H9 (cell line): ENCODE results near the gene CLCN3. TPM values are rescaled to one million over a fixed set of nuclear protein-coding genes. Genes with fewer than 3 reads are reported as not detected.

Experiments
- DNase-seq: peaks from one replicate; pipeline ENCODE4 v3.0.0-alpha.2; 2017
- H2AFZ ChIP-seq: one replicate; pipeline ENCODE4 v1.6.1; 2013; ENCODE audit warnings: mild to moderate bottlenecking, low read length, control low read depth, moderate library complexity
- H2AK5ac ChIP-seq: 2 replicates; pipeline ENCODE4 v1.6.1; 2013; ENCODE audit warnings: low read length, control low read depth, mixed read lengths; ENCODE audit not compliant: insufficient read length
- H2BK120ac ChIP-seq: one replicate; pipeline ENCODE4 v1.6.1; 2013; ENCODE audit warnings: low read depth, mild to moderate bottlenecking, low read length, control low read depth, inconsistent platforms; ENCODE audit not compliant: poor library complexity, severe bottlenecking
- H2BK12ac ChIP-seq: 2 replicates; pipeline ENCODE4 v1.6.1; 2013; ENCODE audit warnings: low read length, control low read depth, mixed read lengths, low read depth; ENCODE audit not compliant: insufficient read length
- H2BK15ac ChIP-seq: 2 replicates; pipeline ENCODE4 v1.6.1; 2013; ENCODE audit warnings: low read depth, low read length, control low read depth
- H2BK20ac ChIP-seq: one replicate; pipeline ENCODE4 v1.6.1; 2013; ENCODE audit warnings: low read depth, mild to moderate bottlenecking, low read length, control low read depth, inconsistent platforms; ENCODE audit not compliant: poor library complexity, severe bottlenecking
- H2BK5ac ChIP-seq: 2 replicates; pipeline ENCODE4 v1.6.1; 2013; ENCODE audit warnings: low read length, control low read depth, mixed read lengths; ENCODE audit not compliant: insufficient read length
- H3K14ac ChIP-seq: 2 replicates; pipeline ENCODE4 v1.6.1; 2013; ENCODE audit warnings: low read length, control low read depth; ENCODE audit not compliant: insufficient read depth
- H3K18ac ChIP-seq: 2 replicates; pipeline ENCODE4 v1.6.1; 2013; ENCODE audit warnings: low read depth, mild to moderate bottlenecking, mixed read lengths, low read length, control low read depth; ENCODE audit not compliant: insufficient read length
- H3K23ac ChIP-seq: 2 replicates; pipeline ENCODE4 v1.6.1; 2013; ENCODE audit warnings: low read length, control low read depth, mixed read lengths, low read depth; ENCODE audit not compliant: insufficient read length
- H3K23me2 ChIP-seq: 2 replicates; pipeline ENCODE4 v1.6.1; 2013; ENCODE audit warnings: low read depth, mild to moderate bottlenecking, mixed read lengths, low read length, control low read depth; ENCODE audit not compliant: insufficient read length, poor library complexity, severe bottlenecking
- H3K27ac ChIP-seq: 2 replicates; pipeline ENCODE4 v1.5.1; 2013; ENCODE audit warnings: low read length, control low read depth, mixed read lengths, low read depth; ENCODE audit not compliant: insufficient read length
- H3K27me3 ChIP-seq: 2 replicates; pipeline ENCODE4 v1.6.1; 2013; ENCODE audit warnings: low read length, control low read depth, inconsistent platforms; ENCODE audit not compliant: insufficient read depth
- H3K4ac ChIP-seq: 2 replicates; pipeline ENCODE4 v1.6.1; 2013; ENCODE audit warnings: low read depth, mild to moderate bottlenecking, control low read depth, inconsistent platforms, low read length, moderate library complexity
- H3K4me1 ChIP-seq: 2 replicates; pipeline ENCODE4 v1.6.1; 2013; ENCODE audit warnings: low read length, control low read depth, inconsistent platforms; ENCODE audit not compliant: insufficient read depth
- H3K4me2 ChIP-seq: 2 replicates; pipeline ENCODE4 v1.6.1; 2013; ENCODE audit warnings: low read length, control low read depth, mixed read lengths; ENCODE audit not compliant: insufficient read length, insufficient read depth
- H3K56ac ChIP-seq: 2 replicates; pipeline ENCODE4 v1.6.1; 2013; ENCODE audit warnings: low read depth, mild to moderate bottlenecking, mixed read lengths, low read length, control low read depth; ENCODE audit not compliant: insufficient read length
- H3K79me1 ChIP-seq: 2 replicates; pipeline ENCODE4 v1.6.1; 2013; ENCODE audit warnings: low read depth, mild to moderate bottlenecking, moderate library complexity, low read length, control low read depth, inconsistent platforms; ENCODE audit not compliant: insufficient read depth, poor library complexity, severe bottlenecking
- H3K79me2 ChIP-seq: 2 replicates; pipeline ENCODE4 v1.6.1; 2013; ENCODE audit warnings: low read length, control low read depth, inconsistent platforms; ENCODE audit not compliant: insufficient read depth
- H3K9ac ChIP-seq: 2 replicates; pipeline ENCODE4 v1.6.1; 2013; ENCODE audit warnings: low read length, control low read depth, mixed read lengths; ENCODE audit not compliant: insufficient read length; ENCODE audit errors: extremely low read depth
- H3K9me3 ChIP-seq: one replicate; pipeline ENCODE4 v1.6.1; 2013; ENCODE audit warnings: low read depth, low read length, inconsistent platforms; ENCODE audit not compliant: control insufficient read depth
- H3T11ph ChIP-seq: one replicate; pipeline ENCODE4 v1.6.1; 2013; ENCODE audit warnings: mild to moderate bottlenecking, low read length, control low read depth, inconsistent platforms
- H4K20me1 ChIP-seq: one replicate; pipeline ENCODE4 v1.6.1; 2013; ENCODE audit not compliant: control insufficient read depth, insufficient read length, insufficient read depth
- H4K5ac ChIP-seq: 2 replicates; pipeline ENCODE4 v1.6.1; 2013; ENCODE audit warnings: low read depth, mild to moderate bottlenecking, mixed read lengths, low read length, control low read depth; ENCODE audit not compliant: insufficient read length
- H4K8ac ChIP-seq: replicated peaks from 2 replicates; pipeline ENCODE4 v1.6.1; 2013; ENCODE audit warnings: low read length, control low read depth, mixed read lengths, low read depth; ENCODE audit not compliant: insufficient read length
- H4K91ac ChIP-seq: 2 replicates; pipeline ENCODE4 v1.6.1; 2013; ENCODE audit warnings: low read depth, mild to moderate bottlenecking, moderate library complexity, mixed read lengths, low read length, control low read depth; ENCODE audit not compliant: insufficient read length
- H3K27ac Mint-ChIP-seq, 3 experiments: 2 replicates in 2 of 3; 3 replicates in 1 of 3; pipeline ENCODE4 v1.8.0; 2020 to 2021; ENCODE audit warnings: mixed read lengths in 3 of 3, mild to moderate bottlenecking in 1 of 3, moderate library complexity in 1 of 3
- H3K27me3 Mint-ChIP-seq: 2 replicates; pipeline ENCODE4 v1.8.0; 2021; ENCODE audit warnings: low read depth, mild to moderate bottlenecking, moderate library complexity, mixed read lengths
- H3K36me3 Mint-ChIP-seq, 3 experiments: 2 replicates in 2 of 3; 3 replicates in 1 of 3; pipeline ENCODE4 v1.8.0; 2020 to 2021; ENCODE audit warnings: low read depth in 3 of 3, mixed read lengths in 3 of 3; ENCODE audit not compliant: insufficient read depth in 1 of 3
- H3K4me1 Mint-ChIP-seq, 2 experiments: 2 replicates each; pipeline ENCODE4 v1.8.0; 2020; ENCODE audit warnings: mixed read lengths in 2 of 2
- H3K4me3 Mint-ChIP-seq, 2 experiments: 2 replicates in 1 of 2; 3 replicates in 1 of 2; pipeline ENCODE4 v1.8.0; 2020 to 2021; ENCODE audit warnings: mild to moderate bottlenecking in 2 of 2, mixed read lengths in 2 of 2, moderate library complexity in 1 of 2
- H3K9me3 Mint-ChIP-seq, 2 experiments: 2 replicates in 1 of 2; 3 replicates in 1 of 2; pipeline ENCODE4 v1.8.0; 2020; ENCODE audit warnings: mild to moderate bottlenecking in 2 of 2, mixed read lengths in 2 of 2, moderate library complexity in 1 of 2
- CTCF ChIP-seq: fragments of 200-600 bp; sonication (generic); conservative IDR thresholded peaks from 3 replicates; pipeline ENCODE4 v1.8.0; 2021; ENCODE audit warnings: antibody characterized with exemption, mild to moderate bottlenecking
- total RNA-seq: library from RNA; stranded (reverse); gene quantifications from 2 replicates; pipeline ENCODE4 v1.2.1, GENCODE V29; 2021

The CLCN3 gene
- total RNA-seq, 1 experiment from 2014 or later, result 25.7 TPM

- no peak overlapping the region for H3K4me2 ChIP-seq
- Mint-ChIP-seq H3K4me3 (no peak overlapping the region), H3K27me3 (no peaks in the 10 kb centered on the region), H3K4me1 (peaks cover 0 to 3% of the 10 kb centered on the region in 2 experiments; a peak in 1 of 4 replicates), H3K27ac (no peak overlapping the region), H3K36me3 (peaks cover 0 to 11% (median 4%) of the 10 kb centered on the region in 3 experiments; a peak in 4 of 7 replicates), H3K9me3 (no peaks in the 10 kb centered on the region)
- H4K5ac ChIP-seq, result no peak overlapping the region
- H3K27ac ChIP-seq, result no peak overlapping the region
- no peak overlapping the region for H4K8ac ChIP-seq
- H3K9ac ChIP-seq, result no peak overlapping the region
- H3K18ac ChIP-seq, result no peak overlapping the region
- no peak overlapping the region for H2BK12ac ChIP-seq
- H3K79me1 ChIP-seq, result no peaks in the 10 kb centered on the region
- no peaks in the 10 kb centered on the region for H4K20me1 ChIP-seq
- H3K4me1 ChIP-seq, result no peaks in the 10 kb centered on the region
- no peak for DNase-seq
- H3K56ac ChIP-seq, result no peak overlapping the region
- H3K14ac ChIP-seq, result no peak overlapping the region
- H4K91ac ChIP-seq, result no peak overlapping the region
- no peak overlapping the region for H3K4ac ChIP-seq
- TF ChIP-seq CTCF, result no peak
- H3K9me3 ChIP-seq, result no peaks in the 10 kb centered on the region
- no peak overlapping the region for H3K23ac ChIP-seq
- H2BK20ac ChIP-seq, result no peak overlapping the region
- no peaks in the 10 kb centered on the region for H3K79me2 ChIP-seq
- no peaks in the 10 kb centered on the region for H3K27me3 ChIP-seq
- no peak overlapping the region for H2BK15ac ChIP-seq
- H2AFZ ChIP-seq, result no peak overlapping the region
- H3T11ph ChIP-seq, result no peak overlapping the region
- H2BK5ac ChIP-seq, result no peak overlapping the region
- no peak overlapping the region for H2BK120ac ChIP-seq
- no peak overlapping the region for H2AK5ac ChIP-seq
- no peaks in the 10 kb centered on the region for H3K23me2 ChIP-seq
These were observed 32.2 kb downstream of the CLCN3 start for GRCh38 chr4:169652535-169652934.
